ENCODE data around the gene SGCD. TPM values are rescaled to one million over a fixed set of nuclear protein-coding genes. Genes with fewer than 3 reads are reported as not detected.

SGCD gene
- polyA plus RNA-seq, 1 of the 3 experiments (the other 2 are of a cell fraction), result 0.87 TPM

DNA sequence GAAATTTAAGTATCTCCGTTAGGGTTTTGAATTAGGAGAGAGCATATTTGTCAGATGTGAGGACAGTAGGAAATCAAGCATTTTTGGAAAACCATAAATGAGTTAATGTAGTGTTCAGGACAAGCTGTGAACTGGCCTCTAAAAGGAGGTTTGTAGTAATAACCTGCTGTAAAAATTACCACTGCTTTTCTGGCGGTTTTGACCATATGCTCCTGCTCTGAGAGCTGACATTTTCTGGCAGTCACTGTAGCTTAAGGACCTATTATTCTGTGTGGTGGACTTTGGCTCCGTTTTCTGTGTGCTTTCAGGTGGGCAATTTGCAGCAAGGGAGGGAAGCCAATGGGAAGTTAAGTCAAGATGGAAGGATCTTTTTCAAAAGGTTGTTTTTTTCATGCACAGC, 111.1 kb downstream of the SGCD start:
- Histone ChIP-seq H2AFZ (ENCODE audit: low read depth) (no peak overlapping the region), H3K4me3 (ENCODE audit: low read depth in 2 of 2, low read length in 1 of 2) (no peak overlapping the region), H3K27me3 (ENCODE audit: insufficient read depth) (no peaks in the 10 kb centered on the region), H3K79me2 (ENCODE audit: insufficient read depth) (no peaks in the 10 kb centered on the region), H3K27ac (ENCODE audit: low read depth in 2 of 2, low read length in 1 of 2) (no peak overlapping the region), H3K4me2 (no peak overlapping the region), H3K9ac (no peak overlapping the region), H3K36me3 (replicated peaks in 1 of 2; ENCODE audit: control insufficient read depth in 1 of 2, insufficient read depth in 2 of 2, low read length in 1 of 2) (no peaks in the 10 kb centered on the region), H3K4me1 (ENCODE audit: control insufficient read depth in 1 of 2, insufficient read depth in 2 of 2, low read depth in 1 of 2, low read length in 1 of 2) (no peaks in the 10 kb centered on the region), H4K20me1 (ENCODE audit: insufficient read depth) (no peaks in the 10 kb centered on the region), H3K9me3 (no peaks in the 10 kb centered on the region), H3K9me2 (no peaks in the 10 kb centered on the region), H3F3A (replicated peaks; ENCODE audit: insufficient read depth) (no peaks in the 10 kb centered on the region)
- POLR2A ChIA-PET, result no interaction called here
- 21% methylated on average over 3 of the region's 3 CpGs for WGBS (ENCODE audit: low lambda C conversion rate)
- CTCF ChIA-PET, result interaction anchor here (1.0 to 1.4 kb wide), 2 partner anchors 387 to 494 kb away, joined by 3 to 4 read pairs; no protein-coding TSS in a partner anchor
- TF ChIP-seq ELF1 (IDR thresholded peaks at IDR 0.05), result no peak
- no peak for TF ChIP-seq TAF1 (IDR thresholded peaks at IDR 0.05; ENCODE audit: borderline replicate concordance, low read depth, low read length)
- TF ChIP-seq MEF2A (IDR thresholded peaks at IDR 0.05; ENCODE audit: borderline replicate concordance, low read depth), result no peak
- TF ChIP-seq, protein P1, sequence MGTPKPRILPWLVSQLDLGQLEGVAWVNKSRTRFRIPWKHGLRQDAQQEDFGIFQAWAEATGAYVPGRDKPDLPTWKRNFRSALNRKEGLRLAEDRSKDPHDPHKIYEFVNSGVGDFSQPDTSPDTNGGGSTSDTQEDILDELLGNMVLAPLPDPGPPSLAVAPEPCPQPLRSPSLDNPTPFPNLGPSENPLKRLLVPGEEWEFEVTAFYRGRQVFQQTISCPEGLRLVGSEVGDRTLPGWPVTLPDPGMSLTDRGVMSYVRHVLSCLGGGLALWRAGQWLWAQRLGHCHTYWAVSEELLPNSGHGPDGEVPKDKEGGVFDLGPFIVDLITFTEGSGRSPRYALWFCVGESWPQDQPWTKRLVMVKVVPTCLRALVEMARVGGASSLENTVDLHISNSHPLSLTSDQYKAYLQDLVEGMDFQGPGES (IDR thresholded peaks at IDR 0.05; ENCODE audit: low read depth, low read length), result no peak
- TF ChIP-seq JUND (IDR thresholded peaks at IDR 0.05), result no peak
- TF ChIP-seq SMC3 (IDR thresholded peaks at IDR 0.05; ENCODE audit: low read depth, low read length), result no peak
- no peak for TF ChIP-seq RCOR1 (IDR thresholded peaks at IDR 0.05; ENCODE audit: low read length)
- TF ChIP-seq, protein P2, sequence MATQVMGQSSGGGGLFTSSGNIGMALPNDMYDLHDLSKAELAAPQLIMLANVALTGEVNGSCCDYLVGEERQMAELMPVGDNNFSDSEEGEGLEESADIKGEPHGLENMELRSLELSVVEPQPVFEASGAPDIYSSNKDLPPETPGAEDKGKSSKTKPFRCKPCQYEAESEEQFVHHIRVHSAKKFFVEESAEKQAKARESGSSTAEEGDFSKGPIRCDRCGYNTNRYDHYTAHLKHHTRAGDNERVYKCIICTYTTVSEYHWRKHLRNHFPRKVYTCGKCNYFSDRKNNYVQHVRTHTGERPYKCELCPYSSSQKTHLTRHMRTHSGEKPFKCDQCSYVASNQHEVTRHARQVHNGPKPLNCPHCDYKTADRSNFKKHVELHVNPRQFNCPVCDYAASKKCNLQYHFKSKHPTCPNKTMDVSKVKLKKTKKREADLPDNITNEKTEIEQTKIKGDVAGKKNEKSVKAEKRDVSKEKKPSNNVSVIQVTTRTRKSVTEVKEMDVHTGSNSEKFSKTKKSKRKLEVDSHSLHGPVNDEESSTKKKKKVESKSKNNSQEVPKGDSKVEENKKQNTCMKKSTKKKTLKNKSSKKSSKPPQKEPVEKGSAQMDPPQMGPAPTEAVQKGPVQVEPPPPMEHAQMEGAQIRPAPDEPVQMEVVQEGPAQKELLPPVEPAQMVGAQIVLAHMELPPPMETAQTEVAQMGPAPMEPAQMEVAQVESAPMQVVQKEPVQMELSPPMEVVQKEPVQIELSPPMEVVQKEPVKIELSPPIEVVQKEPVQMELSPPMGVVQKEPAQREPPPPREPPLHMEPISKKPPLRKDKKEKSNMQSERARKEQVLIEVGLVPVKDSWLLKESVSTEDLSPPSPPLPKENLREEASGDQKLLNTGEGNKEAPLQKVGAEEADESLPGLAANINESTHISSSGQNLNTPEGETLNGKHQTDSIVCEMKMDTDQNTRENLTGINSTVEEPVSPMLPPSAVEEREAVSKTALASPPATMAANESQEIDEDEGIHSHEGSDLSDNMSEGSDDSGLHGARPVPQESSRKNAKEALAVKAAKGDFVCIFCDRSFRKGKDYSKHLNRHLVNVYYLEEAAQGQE (IDR thresholded peaks at IDR 0.05; ENCODE audit: low read depth, low read length), result no peak
- no peak for TF ChIP-seq EZH2phosphoT487 (IDR thresholded peaks at IDR 0.05; ENCODE audit: borderline replicate concordance, low read depth)
- TF ChIP-seq, protein P3, sequence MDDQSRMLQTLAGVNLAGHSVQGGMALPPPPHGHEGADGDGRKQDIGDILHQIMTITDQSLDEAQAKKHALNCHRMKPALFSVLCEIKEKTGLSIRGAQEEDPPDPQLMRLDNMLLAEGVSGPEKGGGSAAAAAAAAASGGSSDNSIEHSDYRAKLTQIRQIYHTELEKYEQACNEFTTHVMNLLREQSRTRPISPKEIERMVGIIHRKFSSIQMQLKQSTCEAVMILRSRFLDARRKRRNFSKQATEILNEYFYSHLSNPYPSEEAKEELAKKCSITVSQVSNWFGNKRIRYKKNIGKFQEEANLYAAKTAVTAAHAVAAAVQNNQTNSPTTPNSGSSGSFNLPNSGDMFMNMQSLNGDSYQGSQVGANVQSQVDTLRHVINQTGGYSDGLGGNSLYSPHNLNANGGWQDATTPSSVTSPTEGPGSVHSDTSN (IDR thresholded peaks at IDR 0.05), result no peak
- no peak for TF ChIP-seq RFX5 (IDR thresholded peaks at IDR 0.05; ENCODE audit: low read length)
- no peak for TF ChIP-seq FOXM1 (IDR thresholded peaks at IDR 0.05; ENCODE audit: low read depth)
- TF ChIP-seq FOXJ3 (CRISPR knock-in tag; IDR thresholded peaks at IDR 0.05), result no peak
- no peak for TF ChIP-seq MXI1 (IDR thresholded peaks at IDR 0.05; ENCODE audit: low read depth, low read length)
- TF ChIP-seq POLR2AphosphoS5 (IDR thresholded peaks at IDR 0.05; ENCODE audit: low read depth, low read length), result no peak
- no peak for TF ChIP-seq GABPA (IDR thresholded peaks at IDR 0.05; ENCODE audit: low read depth)
- TF ChIP-seq, protein P4, sequence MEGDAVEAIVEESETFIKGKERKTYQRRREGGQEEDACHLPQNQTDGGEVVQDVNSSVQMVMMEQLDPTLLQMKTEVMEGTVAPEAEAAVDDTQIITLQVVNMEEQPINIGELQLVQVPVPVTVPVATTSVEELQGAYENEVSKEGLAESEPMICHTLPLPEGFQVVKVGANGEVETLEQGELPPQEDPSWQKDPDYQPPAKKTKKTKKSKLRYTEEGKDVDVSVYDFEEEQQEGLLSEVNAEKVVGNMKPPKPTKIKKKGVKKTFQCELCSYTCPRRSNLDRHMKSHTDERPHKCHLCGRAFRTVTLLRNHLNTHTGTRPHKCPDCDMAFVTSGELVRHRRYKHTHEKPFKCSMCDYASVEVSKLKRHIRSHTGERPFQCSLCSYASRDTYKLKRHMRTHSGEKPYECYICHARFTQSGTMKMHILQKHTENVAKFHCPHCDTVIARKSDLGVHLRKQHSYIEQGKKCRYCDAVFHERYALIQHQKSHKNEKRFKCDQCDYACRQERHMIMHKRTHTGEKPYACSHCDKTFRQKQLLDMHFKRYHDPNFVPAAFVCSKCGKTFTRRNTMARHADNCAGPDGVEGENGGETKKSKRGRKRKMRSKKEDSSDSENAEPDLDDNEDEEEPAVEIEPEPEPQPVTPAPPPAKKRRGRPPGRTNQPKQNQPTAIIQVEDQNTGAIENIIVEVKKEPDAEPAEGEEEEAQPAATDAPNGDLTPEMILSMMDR (IDR thresholded peaks at IDR 0.05), result no peak
- no peak for TF ChIP-seq RXRA (IDR thresholded peaks at IDR 0.05; ENCODE audit: borderline replicate concordance, low read depth)
- TF ChIP-seq TEAD4 (IDR thresholded peaks at IDR 0.05; ENCODE audit: borderline replicate concordance, insufficient read depth), result no peak
- TF ChIP-seq, protein P5, sequence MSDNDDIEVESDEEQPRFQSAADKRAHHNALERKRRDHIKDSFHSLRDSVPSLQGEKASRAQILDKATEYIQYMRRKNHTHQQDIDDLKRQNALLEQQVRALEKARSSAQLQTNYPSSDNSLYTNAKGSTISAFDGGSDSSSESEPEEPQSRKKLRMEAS (IDR thresholded peaks at IDR 0.05; ENCODE audit: low read depth), result no peak
- no peak for DNase-seq

All from SK-N-SH (cell line).